ENCODE results near the gene PTH2R.

Gene PTH2R

GRCh38 chr2:208361077-208361441, 45.5 kb upstream of the PTH2R start:
- no peak overlapping the region for H3K27ac ChIP-seq (ENCODE audit: low read depth, low read length)
- H3K56ac ChIP-seq (ENCODE audit: low read length): no peak overlapping the region
- no peak overlapping the region for H4K5ac ChIP-seq (ENCODE audit: low read length)
- DNase-seq: no peak
- H3K79me1 ChIP-seq (ENCODE audit: low read length): no peaks in the 10 kb centered on the region
- H3K27me3 ChIP-seq (ENCODE audit: insufficient read depth, low read length, poor library complexity): no peaks in the 10 kb centered on the region
- no peak overlapping the region for H2AK5ac ChIP-seq (ENCODE audit: low read length)
- no peak overlapping the region for H2BK120ac ChIP-seq (ENCODE audit: low read depth, low read length)
- H3K23ac ChIP-seq (ENCODE audit: low read length): no peak overlapping the region
- H4K8ac ChIP-seq (ENCODE audit: low read depth, low read length): no peak overlapping the region
- H3K4ac ChIP-seq (ENCODE audit: low read depth, low read length): no peak overlapping the region
- no peaks in the 10 kb centered on the region for H3K79me2 ChIP-seq (ENCODE audit: control insufficient read depth, insufficient read depth, low read length)
- H3K4me3 ChIP-seq (ENCODE audit: low read length): no peak overlapping the region
- peaks cover 2% of the 10 kb centered on the region for H3K36me3 ChIP-seq (ENCODE audit: control insufficient read depth, insufficient read depth, low read length)
- no peak overlapping the region for H3K9ac ChIP-seq (ENCODE audit: low read length)
- WGBS (ENCODE audit: extremely low coverage, insufficient coverage, low lambda C conversion rate): no CpG with 5 or more reads among the region's 9 CpGs
- no peak overlapping the region for H2BK5ac ChIP-seq (ENCODE audit: low read length)
- no peak overlapping the region for H3K4me2 ChIP-seq (ENCODE audit: low read length)
- no peak overlapping the region for H3K18ac ChIP-seq (ENCODE audit: low read length)
- H3K4me1 ChIP-seq (ENCODE audit: control insufficient read depth, low read depth, low read length): no peaks in the 10 kb centered on the region
- no peak overlapping the region for H2BK15ac ChIP-seq (replicated peaks; ENCODE audit: low read depth)

- Histone ChIP-seq H3K27ac (ENCODE audit: low read depth, low read length) (no peak overlapping the region), H3K18ac (ENCODE audit: low read length) (no peak overlapping the region), H3K4me2 (ENCODE audit: low read length) (no peak overlapping the region), H3K56ac (ENCODE audit: low read length) (no peak overlapping the region), H3K79me2 (ENCODE audit: control insufficient read depth, insufficient read depth, low read length) (no peaks in the 10 kb centered on the region), H3K4ac (ENCODE audit: low read depth, low read length) (no peak overlapping the region), H3K4me3 (ENCODE audit: low read length) (no peak overlapping the region), H3K79me1 (ENCODE audit: low read length) (no peaks in the 10 kb centered on the region), H3K4me1 (ENCODE audit: control insufficient read depth, low read depth, low read length) (no peaks in the 10 kb centered on the region), H2AK5ac (ENCODE audit: low read length) (no peak overlapping the region), H4K8ac (ENCODE audit: low read depth, low read length) (no peak overlapping the region), H3K27me3 (ENCODE audit: insufficient read depth, low read length, poor library complexity) (no peaks in the 10 kb centered on the region), H2BK120ac (ENCODE audit: low read depth, low read length) (no peak overlapping the region), H2BK5ac (ENCODE audit: low read length) (no peak overlapping the region), H3K36me3 (ENCODE audit: control insufficient read depth, insufficient read depth, low read length) (no peaks in the 10 kb centered on the region), H2BK15ac (replicated peaks; ENCODE audit: low read depth) (no peak overlapping the region), H4K5ac (ENCODE audit: low read length) (no peak overlapping the region), H3K9ac (ENCODE audit: low read length) (no peak overlapping the region), H3K23ac (ENCODE audit: low read length) (no peak overlapping the region)
- no CpG with 5 or more reads among the region's 2 CpGs for WGBS (ENCODE audit: extremely low coverage, insufficient coverage, low lambda C conversion rate)
- no peak for DNase-seq
Measured at GRCh38 chr2:208363485-208363884, 43.1 kb upstream of the PTH2R start.

GRCh38 chr2:208366215-208367127, 40.1 kb upstream of the PTH2R start:
- H3K4me1 ChIP-seq (ENCODE audit: control insufficient read depth, low read depth, low read length): no peaks in the 10 kb centered on the region
- H4K8ac ChIP-seq (ENCODE audit: low read depth, low read length): no peak overlapping the region
- no peak overlapping the region for H2BK5ac ChIP-seq (ENCODE audit: low read length)
- no peak overlapping the region for H3K23ac ChIP-seq (ENCODE audit: low read length)
- H3K56ac ChIP-seq (ENCODE audit: low read length): no peak overlapping the region
- no peak overlapping the region for H2AK5ac ChIP-seq (ENCODE audit: low read length)
- no peak overlapping the region for H2BK120ac ChIP-seq (ENCODE audit: low read depth, low read length)
- no peak overlapping the region for H3K18ac ChIP-seq (ENCODE audit: low read length)
- no peak overlapping the region for H3K4me3 ChIP-seq (ENCODE audit: low read length)
- no peak overlapping the region for H2BK15ac ChIP-seq (replicated peaks; ENCODE audit: low read depth)
- H3K9ac ChIP-seq (ENCODE audit: low read length): no peak overlapping the region
- no CpG with 5 or more reads among the region's 4 CpGs for WGBS (ENCODE audit: extremely low coverage, insufficient coverage, low lambda C conversion rate)
- H3K79me1 ChIP-seq (ENCODE audit: low read length): no peaks in the 10 kb centered on the region
- H3K27ac ChIP-seq (ENCODE audit: low read depth, low read length): no peak overlapping the region
- H3K79me2 ChIP-seq (ENCODE audit: control insufficient read depth, insufficient read depth, low read length): no peaks in the 10 kb centered on the region
- H3K36me3 ChIP-seq (ENCODE audit: control insufficient read depth, insufficient read depth, low read length): no peaks in the 10 kb centered on the region
- H3K4me2 ChIP-seq (ENCODE audit: low read length): no peak overlapping the region
- no peak for DNase-seq
- H3K27me3 ChIP-seq (ENCODE audit: insufficient read depth, low read length, poor library complexity): no peaks in the 10 kb centered on the region
- no peak overlapping the region for H4K5ac ChIP-seq (ENCODE audit: low read length)
- no peak overlapping the region for H3K4ac ChIP-seq (ENCODE audit: low read depth, low read length)

- no peak overlapping the region for H4K5ac ChIP-seq (ENCODE audit: low read length)
- H3K27me3 ChIP-seq (ENCODE audit: insufficient read depth, low read length, poor library complexity): no peaks in the 10 kb centered on the region
- no peaks in the 10 kb centered on the region for H3K4me1 ChIP-seq (ENCODE audit: control insufficient read depth, low read depth, low read length)
- H2BK15ac ChIP-seq (replicated peaks; ENCODE audit: low read depth): no peak overlapping the region
- H2AK5ac ChIP-seq (ENCODE audit: low read length): no peak overlapping the region
- no peak overlapping the region for H4K8ac ChIP-seq (ENCODE audit: low read depth, low read length)
- no peak overlapping the region for H3K23ac ChIP-seq (ENCODE audit: low read length)
- no peak overlapping the region for H3K4ac ChIP-seq (ENCODE audit: low read depth, low read length)
- WGBS (ENCODE audit: extremely low coverage, insufficient coverage, low lambda C conversion rate): no CpG with 5 or more reads among the region's 2 CpGs
- no peak overlapping the region for H2BK120ac ChIP-seq (ENCODE audit: low read depth, low read length)
- no peaks in the 10 kb centered on the region for H3K36me3 ChIP-seq (ENCODE audit: control insufficient read depth, insufficient read depth, low read length)
- no peaks in the 10 kb centered on the region for H3K79me2 ChIP-seq (ENCODE audit: control insufficient read depth, insufficient read depth, low read length)
- H3K79me1 ChIP-seq (ENCODE audit: low read length): no peaks in the 10 kb centered on the region
- H3K9ac ChIP-seq (ENCODE audit: low read length): no peak overlapping the region
- no peak overlapping the region for H3K56ac ChIP-seq (ENCODE audit: low read length)
- H3K27ac ChIP-seq (ENCODE audit: low read depth, low read length): no peak overlapping the region
- H3K18ac ChIP-seq (ENCODE audit: low read length): no peak overlapping the region
- no peak overlapping the region for H3K4me2 ChIP-seq (ENCODE audit: low read length)
- no peak for DNase-seq
- no peak overlapping the region for H2BK5ac ChIP-seq (ENCODE audit: low read length)
- H3K4me3 ChIP-seq (ENCODE audit: low read length): no peak overlapping the region
Measured at GRCh38 chr2:208369091-208369490, 37.5 kb upstream of the PTH2R start.

- Histone ChIP-seq H3K27me3 (ENCODE audit: insufficient read depth, low read length, poor library complexity) (no peaks in the 10 kb centered on the region), H2BK120ac (ENCODE audit: low read depth, low read length) (no peak overlapping the region), H2BK15ac (replicated peaks; ENCODE audit: low read depth) (no peak overlapping the region), H3K4me1 (ENCODE audit: control insufficient read depth, low read depth, low read length) (no peaks in the 10 kb centered on the region), H4K5ac (ENCODE audit: low read length) (no peak overlapping the region), H3K4ac (ENCODE audit: low read depth, low read length) (no peak overlapping the region), H3K79me2 (ENCODE audit: control insufficient read depth, insufficient read depth, low read length) (no peaks in the 10 kb centered on the region), H2AK5ac (ENCODE audit: low read length) (no peak overlapping the region), H2BK5ac (ENCODE audit: low read length) (no peak overlapping the region), H3K27ac (ENCODE audit: low read depth, low read length) (no peak overlapping the region), H3K4me3 (ENCODE audit: low read length) (no peak overlapping the region), H3K9ac (ENCODE audit: low read length) (no peak overlapping the region), H3K4me2 (ENCODE audit: low read length) (no peak overlapping the region), H3K36me3 (ENCODE audit: control insufficient read depth, insufficient read depth, low read length) (no peaks in the 10 kb centered on the region), H3K23ac (ENCODE audit: low read length) (no peak overlapping the region), H3K18ac (ENCODE audit: low read length) (no peak overlapping the region), H4K8ac (ENCODE audit: low read depth, low read length) (no peak overlapping the region), H3K79me1 (ENCODE audit: low read length) (no peaks in the 10 kb centered on the region), H3K56ac (ENCODE audit: low read length) (no peak overlapping the region)
- no CpG with 5 or more reads among the region's 8 CpGs for WGBS (ENCODE audit: extremely low coverage, insufficient coverage, low lambda C conversion rate)
- DNase-seq: peak; percentile 33
Measured at GRCh38 chr2:208370881-208371633, 35.5 kb upstream of the PTH2R start.

All from mesendoderm (in vitro differentiated cells).